Endometrial microvascular endothelial cells (primary cell): ENCODE results near the gene SHH. TPM values are rescaled to one million over a fixed set of nuclear protein-coding genes. Genes with fewer than 3 reads are reported as not detected.

Source experiments
- in situ Hi-C: cut with HindIII; loops from 2 replicates; pipeline ENCODE4 v1.10.0; 2017; ENCODE audit warnings: low sequenced_read_pairs, low pct_unique_long_range_greater_than_20kb; ENCODE audit errors: inconsistent ontology term
- total RNA-seq: library from RNA; depleted of rRNA; stranded (reverse); fragments of >200 nt; gene quantifications from one replicate; pipeline ENCODE4 v1.2.3, GENCODE V29; 2015; ENCODE audit errors: inconsistent ontology term

Gene SHH
- total RNA-seq = not detected

DNA sequence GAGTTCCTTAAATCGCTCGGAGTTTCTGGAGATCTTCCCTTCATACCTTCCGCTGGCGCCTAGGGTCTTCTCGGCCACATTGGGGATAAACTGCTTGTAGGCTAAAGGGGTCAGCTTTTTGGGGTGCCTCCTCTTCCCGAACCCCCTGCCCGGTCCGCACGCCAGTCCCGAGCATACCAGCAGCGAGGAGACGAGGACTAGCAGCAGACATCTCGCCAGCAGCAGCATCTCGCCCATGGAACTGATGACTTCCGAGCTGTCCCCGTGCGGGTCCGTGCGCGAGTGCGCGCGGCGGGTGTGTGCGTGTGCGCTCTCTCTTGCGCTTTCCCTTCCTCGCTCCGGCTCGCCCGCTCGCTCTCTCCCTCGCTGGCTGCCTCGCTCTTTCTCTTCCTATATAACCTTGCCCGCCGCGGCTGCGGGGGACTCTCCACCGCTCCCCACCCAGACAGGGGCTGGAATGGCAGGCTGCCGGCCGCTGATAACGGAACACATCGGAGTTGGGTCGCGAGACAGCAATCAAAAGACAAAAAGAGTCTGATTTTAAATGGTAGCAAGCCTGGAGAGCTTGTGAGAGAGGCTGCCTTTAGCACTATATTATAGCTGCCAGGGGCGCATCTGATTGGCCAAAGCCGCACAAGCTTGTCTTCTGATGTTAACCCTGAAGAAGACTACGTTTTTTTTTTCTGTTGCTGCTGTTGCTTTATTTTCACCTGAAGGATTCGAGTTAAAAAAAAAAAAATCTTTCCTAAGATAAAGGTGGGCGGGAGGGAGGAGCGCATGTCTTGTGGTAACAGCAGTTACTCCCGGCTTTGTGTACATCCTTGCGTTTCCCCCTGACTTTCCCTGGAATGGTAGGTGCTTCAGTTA lies at the start of gene SHH:
Gene SHH (minus strand): TSS at position 569 of the 867 bp plus-strand sequence. CDS start 341 bp downstream, at position 228.
- in situ Hi-C loops = loop anchor here (10.0 kb wide), 1 partner anchor 663 kb away; no protein-coding TSS in a partner anchor

- in situ Hi-C loops = no loop called here
These were observed 49.2 kb upstream of the SHH start for GRCh38 chr7:155861480-155861868.

DNA sequence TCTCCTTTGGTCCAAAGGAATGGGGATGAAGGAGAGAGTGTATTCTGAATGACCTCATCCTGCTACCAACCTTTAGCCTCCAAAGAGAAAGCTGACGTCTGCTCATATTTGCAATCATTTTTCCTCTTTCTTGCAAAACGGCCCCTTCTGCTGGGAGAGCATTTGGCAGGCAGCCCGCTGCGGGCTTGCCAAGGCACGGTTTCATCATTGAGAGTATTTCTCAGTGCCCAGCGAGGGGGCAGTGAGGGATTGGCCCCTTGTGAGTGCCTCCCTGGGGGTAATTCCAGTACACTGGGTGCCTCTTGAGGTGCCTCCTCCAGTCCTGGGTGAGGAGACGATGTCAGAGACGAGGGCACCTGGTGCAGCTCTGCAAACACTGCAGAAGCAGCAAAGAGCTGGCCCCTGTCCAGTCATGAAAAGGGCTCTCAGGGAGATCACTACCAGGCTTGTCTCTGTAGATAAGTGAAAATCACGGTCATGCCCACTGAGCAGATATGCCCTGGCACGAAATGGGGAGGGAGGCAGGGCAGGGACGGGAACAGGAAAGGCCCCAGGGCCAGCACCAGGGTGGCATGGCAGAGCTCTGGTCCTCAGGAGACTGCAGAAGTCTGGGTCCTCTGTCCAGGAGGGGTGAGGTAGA lies 48.7 kb upstream of the SHH start:
- in situ Hi-C loops = no loop called here

DNA sequence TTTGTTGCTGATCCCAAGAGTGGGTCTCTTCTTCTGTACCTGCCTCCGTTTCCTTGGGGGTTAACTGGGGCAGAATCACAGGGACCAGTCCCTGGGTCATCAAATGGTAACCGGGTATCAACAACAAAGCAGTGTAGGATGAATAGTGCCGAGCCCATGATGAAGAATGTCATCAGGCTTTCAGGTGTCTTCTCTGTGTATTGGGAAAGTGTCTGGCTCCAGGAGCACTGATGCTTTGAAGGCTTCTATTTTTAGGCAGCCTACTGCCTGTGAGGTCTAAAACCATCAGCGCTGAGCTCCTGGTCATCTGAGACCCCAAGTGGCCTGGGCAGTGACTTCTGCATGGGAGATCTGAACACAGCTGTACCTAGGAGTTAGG lies 48.2 kb upstream of the SHH start:
- in situ Hi-C loops = no loop called here

GRCh38 chr7:155858521-155859061 lies 46.3 kb upstream of the SHH start:
- in situ Hi-C loops = no loop called here

DNA sequence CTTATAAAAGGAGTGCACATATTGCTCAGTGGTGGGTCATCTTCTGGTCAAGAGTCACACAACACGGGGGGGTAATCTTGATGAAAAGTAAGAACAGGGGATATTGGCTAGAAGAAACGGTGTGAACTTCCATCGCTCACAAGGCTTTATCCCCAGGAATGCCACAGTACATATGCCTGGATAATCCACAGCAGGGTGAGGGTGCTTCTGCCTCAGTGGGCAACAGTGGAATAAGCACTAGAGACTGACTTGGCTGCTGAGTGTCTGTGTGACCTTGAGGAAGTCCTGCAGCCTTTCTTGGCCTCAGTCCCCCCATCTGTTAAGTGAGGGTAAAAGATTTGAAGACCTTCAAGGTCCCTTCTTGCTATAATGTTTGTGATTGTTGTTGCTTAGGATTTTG lies 44.9 kb upstream of the SHH start:
- in situ Hi-C loops = no loop called here

DNA sequence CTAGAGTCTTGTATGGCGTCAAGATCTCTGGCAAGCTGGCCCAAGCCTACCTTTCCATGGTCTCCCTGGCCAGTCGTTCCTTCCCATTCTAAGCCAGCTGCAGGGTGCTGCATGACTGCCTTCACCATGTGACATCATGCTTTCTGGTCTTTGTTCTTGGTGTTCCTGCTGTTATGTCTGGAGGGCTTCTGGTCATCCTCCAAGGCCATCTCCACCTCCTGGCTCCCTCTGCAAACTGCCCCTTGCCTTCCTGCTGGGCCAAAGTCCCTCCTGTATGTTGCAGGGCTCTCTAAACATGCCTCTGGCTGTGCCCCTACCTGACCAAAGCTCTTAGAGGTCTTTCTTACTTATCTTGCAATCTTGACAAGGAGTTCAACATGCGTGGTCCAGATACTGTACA lies 44.4 kb upstream of the SHH start:
- in situ Hi-C loops = no loop called here

DNA sequence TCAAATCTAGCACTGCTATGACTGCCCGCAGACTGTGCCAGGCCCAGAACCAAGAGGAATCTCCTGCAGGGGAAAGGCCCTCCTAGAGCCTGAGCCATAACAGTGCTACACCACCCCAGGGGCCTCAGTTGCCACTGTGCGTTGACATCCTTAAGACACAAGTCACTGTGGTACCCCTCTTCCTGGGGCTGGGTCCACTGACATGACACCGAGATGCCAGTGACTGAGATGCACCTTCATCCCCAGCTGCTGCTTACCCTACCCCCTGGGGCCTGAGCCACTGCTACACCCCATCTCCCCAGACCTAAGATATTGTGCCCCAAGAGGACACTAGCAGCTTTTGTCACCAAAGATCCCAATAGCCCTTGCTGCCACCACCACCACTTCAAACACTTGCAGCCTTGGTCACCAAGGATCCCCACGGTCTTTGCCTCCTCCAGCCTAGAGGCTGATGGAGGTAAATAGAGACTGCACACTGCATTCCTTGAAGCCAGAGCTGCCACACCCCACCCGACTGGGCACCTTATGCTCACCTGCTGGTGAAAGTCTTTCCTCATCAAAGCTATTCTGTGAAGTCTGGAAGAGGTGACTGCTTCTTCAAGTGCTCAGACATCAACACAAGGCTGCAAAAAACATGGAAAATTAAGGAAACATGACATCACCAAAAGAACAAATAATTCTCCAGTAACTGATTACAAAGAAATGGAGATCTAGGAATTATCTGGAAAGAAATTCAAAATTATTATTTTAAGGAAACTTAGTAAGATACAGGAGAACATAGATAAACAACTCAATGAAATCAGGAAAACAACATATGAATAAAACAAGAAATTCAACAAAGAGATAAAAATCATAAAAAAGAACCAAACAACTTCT lies 40.4 kb upstream of the SHH start:
- in situ Hi-C loops = no loop called here

DNA sequence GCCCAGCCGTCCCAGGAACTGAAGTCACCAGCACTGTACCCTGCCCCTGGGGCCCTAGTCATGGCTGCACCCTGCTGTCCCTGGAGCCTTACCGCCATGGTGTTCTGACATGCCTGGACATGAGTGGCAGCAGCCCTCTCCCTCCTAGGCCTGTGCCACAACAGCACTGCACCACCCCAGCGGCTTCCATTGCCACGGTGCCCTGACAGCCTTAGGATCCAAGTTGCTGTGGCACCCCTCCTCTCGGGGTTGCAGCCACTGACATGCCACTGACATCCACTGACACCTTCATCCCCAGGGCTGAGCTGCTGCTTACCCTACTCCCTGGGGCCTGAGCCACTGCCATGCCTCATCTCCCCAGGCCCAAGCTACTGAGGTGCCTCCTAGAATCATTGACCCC lies 39.6 kb upstream of the SHH start:
- in situ Hi-C loops = no loop called here

- in situ Hi-C loops = no loop called here
These were observed 38.8 kb upstream of the SHH start for GRCh38 chr7:155850766-155851678.

DNA sequence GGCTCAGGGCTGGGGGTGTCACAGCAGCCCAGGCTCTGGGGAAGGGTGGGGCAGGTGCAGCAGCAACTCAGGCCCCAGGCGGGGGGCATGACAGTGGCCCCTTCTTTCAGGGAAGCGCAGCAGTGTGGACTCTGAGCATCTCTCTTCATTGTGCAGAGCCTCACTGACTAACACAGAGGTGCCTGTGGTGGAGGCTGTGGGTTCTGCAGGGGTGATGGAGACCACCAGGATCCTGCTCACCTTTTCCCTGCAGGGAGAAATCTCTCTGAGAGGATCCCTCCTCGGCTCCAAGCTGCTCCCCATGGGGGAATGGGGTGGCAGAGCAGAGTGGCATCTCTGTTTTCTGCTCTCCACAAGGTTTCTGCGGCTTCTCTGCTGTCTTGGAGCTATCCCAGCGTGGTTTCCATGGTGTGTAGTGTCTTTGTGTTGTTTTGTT lies 37.8 kb upstream of the SHH start:
- in situ Hi-C loops = no loop called here

DNA sequence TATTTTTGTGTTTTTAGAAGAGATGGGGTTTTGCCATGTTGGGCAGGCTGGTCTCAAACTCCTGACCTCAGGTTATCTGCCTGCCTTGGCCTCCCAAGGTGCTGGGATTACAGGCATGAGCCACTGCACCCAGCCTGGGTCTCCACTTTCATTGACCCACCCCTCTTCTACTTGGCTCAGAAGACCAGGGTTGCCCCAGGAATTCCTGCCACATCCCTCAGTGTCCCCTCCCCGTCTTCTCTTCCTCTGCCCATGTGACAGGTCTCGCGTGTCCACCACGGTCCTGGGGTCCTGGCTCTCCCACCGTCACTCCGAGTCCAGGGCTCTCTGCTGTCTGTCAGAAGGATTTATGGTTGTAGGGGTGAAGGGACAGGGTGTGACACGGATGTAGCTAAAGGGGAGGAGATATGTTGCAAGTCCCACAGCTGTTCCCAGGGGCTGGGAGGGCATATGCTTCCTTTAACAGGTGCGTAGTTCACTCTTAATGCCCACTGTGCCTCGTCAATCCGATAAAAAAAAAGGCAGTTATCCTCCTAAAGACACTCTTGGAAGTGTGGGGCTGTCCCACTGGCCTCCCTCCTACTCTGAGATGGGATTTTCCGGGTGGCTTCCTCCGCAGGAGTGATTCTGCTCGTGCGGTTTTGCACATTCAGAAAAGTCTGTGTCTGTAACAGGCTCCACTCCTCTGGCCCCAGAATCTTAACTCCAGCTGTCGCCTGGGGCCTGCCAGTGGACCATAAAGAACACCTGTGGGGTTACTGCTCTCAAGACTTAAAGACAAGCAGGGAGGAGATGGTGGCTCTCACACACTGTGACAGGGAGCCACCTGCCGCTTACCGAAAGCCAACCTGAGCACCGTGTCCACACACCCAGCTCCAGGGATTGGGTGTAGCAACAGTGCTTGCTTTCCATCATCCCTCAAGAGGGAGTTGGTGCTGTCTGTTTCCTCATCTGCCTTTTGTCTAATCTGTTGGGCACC lies 36.7 kb upstream of the SHH start:
- in situ Hi-C loops = no loop called here

DNA sequence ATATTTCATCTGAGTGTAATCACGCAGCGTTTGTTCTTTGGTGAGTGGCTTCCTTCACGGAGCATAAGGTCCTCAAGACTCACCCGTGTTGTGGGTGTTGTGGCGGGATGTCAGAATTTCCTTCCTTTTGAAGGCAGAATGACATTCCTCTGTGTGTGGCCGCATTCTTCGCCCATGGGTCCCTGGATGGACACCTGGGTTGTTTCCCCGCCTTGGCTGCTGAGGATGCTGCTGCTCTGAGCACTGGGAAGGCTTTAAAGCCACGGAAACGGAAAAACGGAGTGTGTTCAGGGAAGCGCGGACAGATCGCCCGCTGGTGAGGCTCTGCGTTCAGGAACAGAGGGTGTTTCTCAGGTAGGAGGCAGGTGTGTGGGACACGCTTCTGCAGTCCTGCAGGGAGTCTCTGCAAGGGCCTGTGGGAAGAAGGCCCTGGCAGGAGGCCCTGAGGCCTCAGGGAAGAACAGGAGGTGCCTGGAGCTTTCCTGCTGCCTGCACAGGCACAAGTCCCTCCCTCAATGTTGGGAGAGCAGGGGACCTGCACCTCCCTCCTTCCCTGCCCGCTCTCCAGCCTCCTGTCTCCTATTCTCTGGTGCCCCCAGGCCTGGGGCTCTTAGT lies 35.7 kb upstream of the SHH start:
- in situ Hi-C loops = no loop called here

- in situ Hi-C loops = no loop called here
These were observed 34.7 kb upstream of the SHH start for GRCh38 chr7:155846936-155847335.

DNA sequence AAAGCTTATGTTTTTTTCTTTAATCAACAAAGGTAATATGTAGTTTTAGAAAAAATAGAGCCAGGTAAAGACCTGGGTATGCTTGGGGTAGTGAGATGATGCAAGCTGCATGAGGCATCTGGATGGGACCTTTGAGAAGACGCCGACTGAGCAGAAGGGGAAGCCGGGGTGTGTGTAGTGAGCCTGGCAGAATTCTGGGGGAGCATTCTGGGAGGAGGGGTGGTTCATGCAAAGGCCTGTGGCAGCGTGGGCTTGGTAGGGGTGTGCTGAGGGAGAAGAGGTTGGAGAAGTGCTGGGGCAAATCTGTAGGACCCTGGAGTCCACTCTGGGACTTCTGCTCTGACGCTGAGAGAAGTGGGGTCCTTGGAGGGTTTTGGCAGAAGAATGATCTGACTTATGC lies 33.9 kb upstream of the SHH start:
- in situ Hi-C loops = no loop called here

GRCh38 chr7:155845226-155845625 lies 33.0 kb upstream of the SHH start:
- in situ Hi-C loops = no loop called here

DNA sequence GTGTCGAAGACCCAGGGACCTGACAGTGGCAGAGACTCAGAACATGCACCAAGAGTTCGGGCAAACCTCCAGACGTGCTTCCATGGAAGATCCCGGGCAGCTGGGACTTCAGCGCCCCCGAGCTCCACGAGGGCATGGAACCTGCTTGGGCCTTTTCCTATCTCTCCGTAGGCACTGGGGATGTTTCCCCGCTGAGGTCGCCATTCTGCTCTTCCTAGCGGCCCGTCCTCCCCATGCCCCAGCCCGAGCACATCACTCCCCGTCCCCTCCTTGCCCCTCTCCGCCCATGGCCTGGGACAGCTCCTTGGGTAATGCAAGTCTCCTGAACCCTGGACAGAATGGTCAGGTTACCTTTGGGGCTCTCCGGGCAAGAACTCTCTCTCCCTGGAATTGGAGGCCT lies 32.3 kb upstream of the SHH start:
- in situ Hi-C loops = no loop called here
